ENCODE results near the gene TAAR1.

DNA sequence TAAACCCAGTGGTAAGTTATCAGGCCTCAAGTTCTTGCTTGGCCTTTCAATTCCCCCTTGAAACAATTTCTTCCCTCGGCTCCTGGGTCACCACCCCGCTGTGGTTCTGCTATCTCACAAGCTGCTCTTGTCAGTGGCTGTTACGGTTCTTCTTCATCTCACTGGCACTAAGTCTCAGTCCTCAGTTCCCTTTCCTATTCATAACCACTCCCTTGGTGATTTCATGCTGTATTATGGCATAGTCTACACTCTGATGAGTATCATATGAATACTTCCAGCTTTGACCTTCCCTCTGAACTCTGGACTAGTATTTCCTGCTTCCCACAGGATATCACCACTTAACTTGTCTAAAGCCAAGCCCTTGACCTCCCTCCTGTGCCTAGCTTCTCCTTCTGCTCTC, 7.9 kb downstream of the TAAR1 start:
- no peak for TF ChIP-seq POLR2AphosphoS5 (IDR thresholded peaks at IDR 0.05)
- TF ChIP-seq EP300 (IDR thresholded peaks at IDR 0.05): no peak
- TF ChIP-seq, protein P1, sequence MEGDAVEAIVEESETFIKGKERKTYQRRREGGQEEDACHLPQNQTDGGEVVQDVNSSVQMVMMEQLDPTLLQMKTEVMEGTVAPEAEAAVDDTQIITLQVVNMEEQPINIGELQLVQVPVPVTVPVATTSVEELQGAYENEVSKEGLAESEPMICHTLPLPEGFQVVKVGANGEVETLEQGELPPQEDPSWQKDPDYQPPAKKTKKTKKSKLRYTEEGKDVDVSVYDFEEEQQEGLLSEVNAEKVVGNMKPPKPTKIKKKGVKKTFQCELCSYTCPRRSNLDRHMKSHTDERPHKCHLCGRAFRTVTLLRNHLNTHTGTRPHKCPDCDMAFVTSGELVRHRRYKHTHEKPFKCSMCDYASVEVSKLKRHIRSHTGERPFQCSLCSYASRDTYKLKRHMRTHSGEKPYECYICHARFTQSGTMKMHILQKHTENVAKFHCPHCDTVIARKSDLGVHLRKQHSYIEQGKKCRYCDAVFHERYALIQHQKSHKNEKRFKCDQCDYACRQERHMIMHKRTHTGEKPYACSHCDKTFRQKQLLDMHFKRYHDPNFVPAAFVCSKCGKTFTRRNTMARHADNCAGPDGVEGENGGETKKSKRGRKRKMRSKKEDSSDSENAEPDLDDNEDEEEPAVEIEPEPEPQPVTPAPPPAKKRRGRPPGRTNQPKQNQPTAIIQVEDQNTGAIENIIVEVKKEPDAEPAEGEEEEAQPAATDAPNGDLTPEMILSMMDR (IDR thresholded peaks at IDR 0.05): no peak

Data from sigmoid colon (tissue), 4 donors.